K562 (cell line): ENCODE measurements around the gene CMTM8. TPM values are rescaled to one million over a fixed set of nuclear protein-coding genes. Genes with fewer than 3 reads are reported as not detected.

Experiments used
- ZNF24 ChIP-seq: fragments of 450-650 bp; IDR thresholded peaks from 2 replicates; pipeline ENCODE4 v1.6.1; 2016
- ZNF444 ChIP-seq: fragments of 250-450 bp; sonication (Bioruptor Pico); IDR thresholded peaks from 2 replicates; pipeline ENCODE4 v1.4.0; 2020; ENCODE audit warnings: mild to moderate bottlenecking, moderate library complexity
- polyA plus RNA-seq, 8 experiments: library from polyadenylated mRNA; depleted of rRNA in 4 of 8; stranded (reverse) in 5 of 8; unstranded in 3 of 8; fragments of >200 nt; fragmentation: Nextera tagmentation in 2 of 8; fragmentation: Illumina TruSeq in 1 of 8; extraction: Ambion mirVana in 2 of 8; extraction: Trizol in 1 of 8; gene quantifications; 2 replicates each; pipeline versions ENCODE4 v1.2.1 to v1.2.3, GENCODE V29; 2011 to 2014; ENCODE audit warnings: inconsistent platforms in 1 of 8, missing spikeins in 1 of 8
- total RNA-seq, 7 experiments: library from RNA; depleted of rRNA in 6 of 7; stranded (reverse); fragments of >200 nt in 6 of 7; fragmentation: Illumina TruSeq in 2 of 7; extraction: Trizol in 2 of 7; gene quantifications; 2 replicates each; pipeline versions ENCODE4 v1.2.1 to v1.2.3, GENCODE V29; 2011 to 2021; ENCODE audit warnings: low replicate concordance in 1 of 7
- TF ChIP-seq, protein P1 (sequence below): fragments of 450-650 bp; IDR thresholded peaks from 2 replicates; pipeline ENCODE4 v1.6.1; 2016; ENCODE audit warnings: mild to moderate bottlenecking, moderate library complexity
- TF ChIP-seq, protein P2 (sequence below): sonication (generic); formaldehyde crosslinking; IDR thresholded peaks from 2 replicates; pipeline ENCODE4 v1.8.1; 2023; ENCODE audit warnings: mild to moderate bottlenecking, missing genetic modification reagents
- TF ChIP-seq, protein P3 (sequence below): fragments of 250-450 bp; sonication (Bioruptor Pico); IDR thresholded peaks from 2 replicates; pipeline ENCODE4 v1.5.0; 2021; ENCODE audit warnings: mild to moderate bottlenecking, moderate library complexity

Gene CMTM8
- total and polyA plus RNA-seq, 9 of the 15 experiments (the other 6 are each of a cell fraction or from before 2014, with no cell fraction given) = not detected

DNA sequence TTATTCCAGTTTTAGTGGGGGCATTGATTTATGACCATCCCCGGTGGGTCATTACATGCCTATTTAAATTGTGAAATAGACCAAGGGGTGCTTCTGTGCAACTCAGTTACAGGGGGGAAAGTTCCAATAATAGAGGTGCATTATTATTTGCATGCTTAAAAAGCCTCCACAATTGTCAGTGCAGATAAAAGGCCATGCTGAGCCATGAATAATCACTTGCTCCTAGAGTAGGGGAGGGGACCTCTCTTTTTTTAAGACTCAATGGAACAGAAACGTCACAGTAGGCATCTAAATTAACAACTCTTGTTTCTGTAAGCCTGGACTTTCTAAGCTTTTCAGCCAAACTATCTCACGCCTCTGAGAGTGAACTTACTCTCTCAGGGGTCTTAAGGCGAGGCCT, 86.7 kb downstream of the CMTM8 start (continued):
- TF ChIP-seq, protein P1, sequence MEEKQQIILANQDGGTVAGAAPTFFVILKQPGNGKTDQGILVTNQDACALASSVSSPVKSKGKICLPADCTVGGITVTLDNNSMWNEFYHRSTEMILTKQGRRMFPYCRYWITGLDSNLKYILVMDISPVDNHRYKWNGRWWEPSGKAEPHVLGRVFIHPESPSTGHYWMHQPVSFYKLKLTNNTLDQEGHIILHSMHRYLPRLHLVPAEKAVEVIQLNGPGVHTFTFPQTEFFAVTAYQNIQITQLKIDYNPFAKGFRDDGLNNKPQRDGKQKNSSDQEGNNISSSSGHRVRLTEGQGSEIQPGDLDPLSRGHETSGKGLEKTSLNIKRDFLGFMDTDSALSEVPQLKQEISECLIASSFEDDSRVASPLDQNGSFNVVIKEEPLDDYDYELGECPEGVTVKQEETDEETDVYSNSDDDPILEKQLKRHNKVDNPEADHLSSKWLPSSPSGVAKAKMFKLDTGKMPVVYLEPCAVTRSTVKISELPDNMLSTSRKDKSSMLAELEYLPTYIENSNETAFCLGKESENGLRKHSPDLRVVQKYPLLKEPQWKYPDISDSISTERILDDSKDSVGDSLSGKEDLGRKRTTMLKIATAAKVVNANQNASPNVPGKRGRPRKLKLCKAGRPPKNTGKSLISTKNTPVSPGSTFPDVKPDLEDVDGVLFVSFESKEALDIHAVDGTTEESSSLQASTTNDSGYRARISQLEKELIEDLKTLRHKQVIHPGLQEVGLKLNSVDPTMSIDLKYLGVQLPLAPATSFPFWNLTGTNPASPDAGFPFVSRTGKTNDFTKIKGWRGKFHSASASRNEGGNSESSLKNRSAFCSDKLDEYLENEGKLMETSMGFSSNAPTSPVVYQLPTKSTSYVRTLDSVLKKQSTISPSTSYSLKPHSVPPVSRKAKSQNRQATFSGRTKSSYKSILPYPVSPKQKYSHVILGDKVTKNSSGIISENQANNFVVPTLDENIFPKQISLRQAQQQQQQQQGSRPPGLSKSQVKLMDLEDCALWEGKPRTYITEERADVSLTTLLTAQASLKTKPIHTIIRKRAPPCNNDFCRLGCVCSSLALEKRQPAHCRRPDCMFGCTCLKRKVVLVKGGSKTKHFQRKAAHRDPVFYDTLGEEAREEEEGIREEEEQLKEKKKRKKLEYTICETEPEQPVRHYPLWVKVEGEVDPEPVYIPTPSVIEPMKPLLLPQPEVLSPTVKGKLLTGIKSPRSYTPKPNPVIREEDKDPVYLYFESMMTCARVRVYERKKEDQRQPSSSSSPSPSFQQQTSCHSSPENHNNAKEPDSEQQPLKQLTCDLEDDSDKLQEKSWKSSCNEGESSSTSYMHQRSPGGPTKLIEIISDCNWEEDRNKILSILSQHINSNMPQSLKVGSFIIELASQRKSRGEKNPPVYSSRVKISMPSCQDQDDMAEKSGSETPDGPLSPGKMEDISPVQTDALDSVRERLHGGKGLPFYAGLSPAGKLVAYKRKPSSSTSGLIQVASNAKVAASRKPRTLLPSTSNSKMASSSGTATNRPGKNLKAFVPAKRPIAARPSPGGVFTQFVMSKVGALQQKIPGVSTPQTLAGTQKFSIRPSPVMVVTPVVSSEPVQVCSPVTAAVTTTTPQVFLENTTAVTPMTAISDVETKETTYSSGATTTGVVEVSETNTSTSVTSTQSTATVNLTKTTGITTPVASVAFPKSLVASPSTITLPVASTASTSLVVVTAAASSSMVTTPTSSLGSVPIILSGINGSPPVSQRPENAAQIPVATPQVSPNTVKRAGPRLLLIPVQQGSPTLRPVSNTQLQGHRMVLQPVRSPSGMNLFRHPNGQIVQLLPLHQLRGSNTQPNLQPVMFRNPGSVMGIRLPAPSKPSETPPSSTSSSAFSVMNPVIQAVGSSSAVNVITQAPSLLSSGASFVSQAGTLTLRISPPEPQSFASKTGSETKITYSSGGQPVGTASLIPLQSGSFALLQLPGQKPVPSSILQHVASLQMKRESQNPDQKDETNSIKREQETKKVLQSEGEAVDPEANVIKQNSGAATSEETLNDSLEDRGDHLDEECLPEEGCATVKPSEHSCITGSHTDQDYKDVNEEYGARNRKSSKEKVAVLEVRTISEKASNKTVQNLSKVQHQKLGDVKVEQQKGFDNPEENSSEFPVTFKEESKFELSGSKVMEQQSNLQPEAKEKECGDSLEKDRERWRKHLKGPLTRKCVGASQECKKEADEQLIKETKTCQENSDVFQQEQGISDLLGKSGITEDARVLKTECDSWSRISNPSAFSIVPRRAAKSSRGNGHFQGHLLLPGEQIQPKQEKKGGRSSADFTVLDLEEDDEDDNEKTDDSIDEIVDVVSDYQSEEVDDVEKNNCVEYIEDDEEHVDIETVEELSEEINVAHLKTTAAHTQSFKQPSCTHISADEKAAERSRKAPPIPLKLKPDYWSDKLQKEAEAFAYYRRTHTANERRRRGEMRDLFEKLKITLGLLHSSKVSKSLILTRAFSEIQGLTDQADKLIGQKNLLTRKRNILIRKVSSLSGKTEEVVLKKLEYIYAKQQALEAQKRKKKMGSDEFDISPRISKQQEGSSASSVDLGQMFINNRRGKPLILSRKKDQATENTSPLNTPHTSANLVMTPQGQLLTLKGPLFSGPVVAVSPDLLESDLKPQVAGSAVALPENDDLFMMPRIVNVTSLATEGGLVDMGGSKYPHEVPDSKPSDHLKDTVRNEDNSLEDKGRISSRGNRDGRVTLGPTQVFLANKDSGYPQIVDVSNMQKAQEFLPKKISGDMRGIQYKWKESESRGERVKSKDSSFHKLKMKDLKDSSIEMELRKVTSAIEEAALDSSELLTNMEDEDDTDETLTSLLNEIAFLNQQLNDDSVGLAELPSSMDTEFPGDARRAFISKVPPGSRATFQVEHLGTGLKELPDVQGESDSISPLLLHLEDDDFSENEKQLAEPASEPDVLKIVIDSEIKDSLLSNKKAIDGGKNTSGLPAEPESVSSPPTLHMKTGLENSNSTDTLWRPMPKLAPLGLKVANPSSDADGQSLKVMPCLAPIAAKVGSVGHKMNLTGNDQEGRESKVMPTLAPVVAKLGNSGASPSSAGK = no peak
- no peak for TF ChIP-seq ZNF24
- TF ChIP-seq, protein P2, sequence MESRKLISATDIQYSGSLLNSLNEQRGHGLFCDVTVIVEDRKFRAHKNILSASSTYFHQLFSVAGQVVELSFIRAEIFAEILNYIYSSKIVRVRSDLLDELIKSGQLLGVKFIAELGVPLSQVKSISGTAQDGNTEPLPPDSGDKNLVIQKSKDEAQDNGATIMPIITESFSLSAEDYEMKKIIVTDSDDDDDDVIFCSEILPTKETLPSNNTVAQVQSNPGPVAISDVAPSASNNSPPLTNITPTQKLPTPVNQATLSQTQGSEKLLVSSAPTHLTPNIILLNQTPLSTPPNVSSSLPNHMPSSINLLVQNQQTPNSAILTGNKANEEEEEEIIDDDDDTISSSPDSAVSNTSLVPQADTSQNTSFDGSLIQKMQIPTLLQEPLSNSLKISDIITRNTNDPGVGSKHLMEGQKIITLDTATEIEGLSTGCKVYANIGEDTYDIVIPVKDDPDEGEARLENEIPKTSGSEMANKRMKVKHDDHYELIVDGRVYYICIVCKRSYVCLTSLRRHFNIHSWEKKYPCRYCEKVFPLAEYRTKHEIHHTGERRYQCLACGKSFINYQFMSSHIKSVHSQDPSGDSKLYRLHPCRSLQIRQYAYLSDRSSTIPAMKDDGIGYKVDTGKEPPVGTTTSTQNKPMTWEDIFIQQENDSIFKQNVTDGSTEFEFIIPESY (CRISPR knock-in tag) = no peak
- no peak for TF ChIP-seq ZNF444 (CRISPR knock-in tag)
- TF ChIP-seq, protein P3, sequence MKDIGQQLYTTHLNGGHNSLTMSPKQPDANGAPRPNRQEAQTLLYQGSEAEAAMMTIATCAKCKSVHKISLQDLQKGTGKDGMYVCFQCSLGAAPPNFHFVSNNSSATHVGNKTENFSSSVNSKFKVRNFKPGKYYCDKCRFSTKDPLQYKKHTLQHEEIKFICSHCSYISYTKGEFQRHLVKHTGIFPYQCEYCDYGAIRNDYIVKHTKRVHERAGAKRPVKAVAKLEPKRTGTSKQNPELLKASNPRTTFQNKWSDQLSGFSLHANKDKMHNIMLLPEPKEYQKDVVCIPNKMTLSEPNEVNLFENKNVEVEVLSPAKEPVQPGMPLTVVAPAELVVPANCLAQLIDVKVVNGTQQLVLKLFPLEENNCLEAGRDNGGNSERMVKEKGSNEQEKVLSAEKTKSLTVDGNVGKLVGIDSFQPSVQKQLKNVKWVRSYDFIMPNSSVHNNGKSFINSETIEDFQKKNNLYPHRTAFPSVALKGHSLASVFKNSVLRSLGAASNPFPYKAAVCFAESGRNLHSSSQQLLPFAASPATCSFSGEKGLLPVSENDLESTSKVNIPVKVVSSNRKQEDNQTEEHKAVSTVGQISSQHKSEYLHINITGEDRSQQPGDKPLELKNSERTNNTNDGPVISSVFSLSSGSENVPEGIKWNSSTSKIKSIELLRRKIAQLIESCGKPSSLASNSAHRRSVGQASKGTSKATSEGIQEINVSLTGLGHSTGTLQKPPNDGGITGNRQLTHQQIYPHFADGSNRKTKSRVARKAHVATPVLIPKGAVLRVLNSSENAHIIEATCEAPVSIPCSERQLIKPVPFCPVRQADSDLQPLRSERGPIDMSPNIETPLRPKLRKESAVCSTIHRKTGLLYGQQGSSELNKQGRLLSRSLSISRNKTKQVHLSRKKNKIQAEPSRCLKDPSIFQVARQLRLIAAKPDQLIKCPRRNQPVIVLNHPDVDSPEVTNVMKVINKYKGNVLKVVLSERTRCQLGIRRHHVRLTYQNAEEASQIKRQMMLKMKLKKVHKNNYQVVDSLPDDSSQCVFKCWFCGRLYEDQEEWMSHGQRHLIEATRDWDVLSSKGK = no peak
